EH (cell line): ENCODE results near the gene CKB.
"Not testable (repeated sequence)": the region's sequence is repeated elsewhere in the genome, so short reads cannot be mapped to it uniquely, and the experiment has no call there.

Experiments used
- DNase-seq: peaks from one replicate; pipeline ENCODE4 v3.0.0-alpha.2; 2015; ENCODE audit warnings: low read depth

The CKB gene

DNA sequence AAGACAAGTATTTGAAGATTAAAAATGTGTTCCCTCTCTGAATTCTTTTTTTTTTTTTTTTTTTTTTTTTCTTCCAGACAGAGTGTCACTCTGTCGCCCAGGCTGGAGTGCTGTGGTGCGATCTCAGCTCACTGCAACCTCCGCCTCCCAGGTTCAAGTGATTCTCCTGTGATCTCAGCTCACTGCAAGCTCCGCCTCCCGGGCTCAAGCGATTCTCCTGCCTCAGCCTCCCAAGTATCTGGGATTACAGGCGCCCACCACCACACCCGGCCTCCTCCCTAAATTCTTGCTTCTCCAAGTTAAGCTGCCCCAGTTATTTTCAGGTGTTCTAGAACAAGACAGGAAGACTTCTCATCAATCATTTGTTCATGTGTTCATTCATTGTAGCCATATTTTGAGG lies 10.4 kb downstream of the CKB start:
- not testable (repeated sequence) for DNase-seq

DNA sequence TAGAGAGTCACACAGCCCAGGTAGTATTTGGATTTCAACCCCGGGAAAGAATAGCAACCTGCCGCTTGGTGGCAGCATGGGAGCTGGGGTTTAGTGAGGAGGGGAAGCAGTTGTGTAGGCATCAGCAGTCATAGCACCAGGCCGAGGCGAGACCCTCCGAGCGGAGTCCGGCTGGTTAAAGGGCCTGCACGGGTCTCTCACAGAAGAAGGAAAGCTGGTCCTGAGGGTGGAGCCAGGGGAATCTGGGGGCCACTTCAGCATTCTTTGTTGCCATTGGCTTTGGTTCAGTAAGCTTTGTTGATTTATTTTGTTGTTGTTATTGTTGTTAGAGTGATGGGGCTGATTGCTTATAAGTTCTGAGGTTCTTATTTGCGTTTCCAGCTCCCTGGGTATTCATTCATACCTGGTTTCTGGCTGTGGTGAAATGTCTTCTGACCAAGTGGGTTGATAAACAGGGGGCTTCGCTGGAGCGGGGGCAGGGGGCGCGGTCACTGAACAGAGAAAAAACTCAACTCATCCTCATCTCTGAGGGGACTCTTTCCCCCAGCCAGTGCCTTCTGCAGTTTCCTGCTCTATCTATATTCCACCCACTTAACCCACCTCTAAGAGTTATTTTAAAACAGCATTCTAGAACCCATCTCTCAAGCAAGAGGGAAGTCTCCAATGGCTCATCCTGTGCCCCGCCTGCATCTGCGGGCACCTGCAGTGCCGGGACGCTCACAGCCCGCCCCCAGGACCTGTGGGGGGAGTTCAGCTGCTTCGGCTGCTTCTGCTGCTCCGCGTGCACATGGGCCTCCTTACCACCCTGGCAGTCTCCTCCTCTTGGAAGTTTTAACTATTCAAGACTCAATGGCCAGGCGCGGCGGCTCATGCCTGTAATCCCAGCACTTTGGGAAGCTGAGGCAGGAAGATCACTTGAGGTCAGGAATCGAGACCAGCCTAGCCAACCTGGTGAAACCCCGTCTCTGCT lies 11.6 kb downstream of the CKB start:
- DNase-seq: no peak

DNA sequence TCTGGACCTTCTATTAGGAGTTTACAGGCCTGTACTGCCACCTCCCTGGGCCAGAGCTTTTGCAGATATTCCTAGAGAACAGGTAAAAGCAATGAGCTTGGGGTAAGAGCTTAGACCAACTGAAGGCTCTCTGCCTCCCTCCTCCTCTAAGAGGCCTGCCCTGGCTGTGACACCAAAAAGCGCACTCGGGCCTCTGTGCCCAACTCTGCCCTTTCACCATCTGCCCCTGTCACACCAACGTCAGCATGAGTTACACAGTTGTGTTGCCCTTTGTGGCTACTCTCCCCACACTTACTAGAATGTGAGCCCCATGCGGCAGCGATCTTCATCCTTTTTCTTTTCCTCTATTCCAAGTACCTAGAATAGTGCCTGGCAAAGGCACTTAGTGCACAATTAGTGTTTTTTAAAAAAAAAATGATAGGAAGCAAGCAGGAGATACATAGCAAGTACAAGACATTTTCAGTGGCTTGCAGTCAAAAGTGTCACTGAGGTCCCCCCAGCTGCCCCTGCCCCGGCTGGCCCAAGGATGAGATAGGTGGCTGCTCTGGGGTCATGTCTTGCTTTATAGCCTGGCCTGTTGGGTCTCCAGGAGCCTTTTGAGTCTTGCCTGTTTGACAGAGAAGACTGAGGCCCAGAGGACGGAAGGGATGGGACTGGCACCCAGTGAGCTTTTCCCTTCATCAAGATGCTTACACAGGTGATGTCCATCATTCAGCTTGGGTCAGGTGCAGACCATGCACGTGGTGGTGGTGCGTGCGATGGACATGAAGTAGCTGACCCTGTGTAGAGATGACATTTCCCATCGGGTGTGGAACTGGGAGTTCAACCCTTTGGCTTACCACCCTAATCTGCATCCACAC lies 12.5 kb downstream of the CKB start:
- no peak for DNase-seq

DNA sequence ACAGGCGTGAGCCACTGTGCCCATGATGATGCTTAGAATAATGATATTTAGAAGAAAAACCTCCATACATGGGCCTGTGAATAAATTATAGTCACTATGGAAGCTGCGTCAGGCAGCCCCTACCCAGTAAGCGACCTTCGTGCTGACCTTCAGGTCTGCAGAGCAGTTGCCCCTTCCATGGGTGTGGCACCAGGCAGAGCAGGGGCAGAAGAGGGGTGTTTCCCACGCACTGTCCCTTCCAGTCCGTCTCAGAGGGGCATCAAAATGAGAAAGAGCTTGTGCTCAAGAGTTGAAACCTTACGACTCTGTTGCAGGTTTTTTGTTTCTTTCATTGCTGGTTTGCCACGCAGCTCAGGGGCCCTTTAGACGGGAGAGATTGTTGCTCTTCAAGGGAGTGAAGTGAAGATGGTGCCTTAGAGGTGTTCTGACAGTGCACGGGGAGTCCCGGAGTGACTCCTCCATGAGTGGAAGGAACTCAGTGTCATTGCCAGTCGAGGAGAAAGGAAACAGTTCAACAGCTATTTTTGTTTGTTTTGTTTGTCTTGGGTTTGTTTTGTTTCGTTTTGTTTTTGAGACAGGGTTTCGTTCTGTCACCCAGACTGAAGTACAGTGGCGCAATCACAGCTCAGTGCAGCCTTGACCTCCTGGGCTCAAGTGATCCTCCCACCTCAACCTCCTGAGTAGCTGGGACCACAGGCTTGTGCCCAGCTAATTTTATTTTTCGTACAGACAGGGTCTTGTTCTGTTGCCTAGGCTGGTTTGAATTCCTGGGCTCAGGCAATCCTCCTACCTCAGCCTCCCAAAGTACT lies 13.9 kb downstream of the CKB start:
- no peak for DNase-seq

DNA sequence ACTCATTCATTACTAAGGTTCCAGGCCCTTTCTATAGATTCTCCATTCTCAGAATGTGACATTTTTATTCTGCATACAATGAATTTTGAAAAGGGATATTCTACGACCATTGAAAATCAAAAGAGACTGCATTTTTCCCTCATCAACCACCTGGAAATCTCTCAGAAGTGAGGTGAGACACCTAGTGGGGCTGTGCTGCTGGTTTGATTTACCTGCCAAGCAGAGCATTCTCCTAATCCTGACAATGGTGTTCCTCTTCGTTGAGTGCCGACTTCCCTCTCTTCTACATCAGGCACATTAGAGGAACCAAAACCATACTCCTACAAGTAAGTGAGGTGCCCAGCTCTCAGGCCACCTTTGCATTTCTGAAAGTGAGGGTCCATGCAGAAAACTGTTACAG lies 14.9 kb downstream of the CKB start:
- DNase-seq: no peak

DNA sequence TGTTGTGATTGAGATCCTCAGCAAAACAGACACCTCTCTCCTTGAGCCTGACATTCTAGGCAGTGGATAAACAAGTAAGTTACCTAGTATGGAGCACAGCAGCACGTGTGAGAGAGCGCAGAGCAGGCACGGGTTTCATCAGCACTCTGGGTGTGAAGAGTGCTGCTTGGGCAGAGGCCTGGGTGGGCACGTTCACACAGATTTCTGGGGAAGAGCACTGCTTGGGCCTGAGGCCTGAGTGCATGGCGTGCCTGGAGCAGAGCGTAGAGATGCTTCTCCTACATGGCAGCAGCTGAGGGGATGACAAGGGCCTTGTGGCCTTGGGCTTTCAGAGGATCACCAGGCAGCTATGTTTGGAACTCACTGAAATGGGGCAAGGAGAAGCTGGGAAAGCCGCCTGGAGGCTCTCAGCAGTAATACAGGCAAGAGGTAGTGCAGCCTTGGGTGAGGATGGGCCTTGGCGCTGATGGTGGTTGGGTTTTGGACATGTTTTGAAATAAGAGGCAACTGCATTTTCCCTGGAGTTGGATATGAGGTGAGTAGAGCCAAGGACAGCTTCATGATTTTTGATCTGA lies 17.6 kb downstream of the CKB start:
- DNase-seq: peak; percentile 16

DNA sequence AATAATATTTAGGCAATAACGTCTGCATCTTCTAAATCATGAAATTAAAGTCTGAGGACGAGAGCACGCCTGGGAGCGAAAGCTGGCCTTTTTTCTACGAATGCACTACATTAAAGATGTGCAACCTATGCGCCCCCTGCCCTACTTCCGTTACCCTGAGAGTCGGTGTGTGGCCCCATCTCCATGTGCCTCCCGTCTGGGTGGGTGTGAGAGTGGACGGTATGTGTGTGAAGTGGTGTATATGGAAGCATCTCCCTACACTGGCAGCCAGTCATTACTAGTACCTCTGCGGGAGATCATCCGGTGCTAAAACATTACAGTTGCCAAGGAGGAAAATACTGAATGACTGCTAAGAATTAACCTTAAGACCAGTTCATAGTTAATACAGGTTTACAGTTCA lies 19.3 kb downstream of the CKB start:
- DNase-seq: no peak

DNA sequence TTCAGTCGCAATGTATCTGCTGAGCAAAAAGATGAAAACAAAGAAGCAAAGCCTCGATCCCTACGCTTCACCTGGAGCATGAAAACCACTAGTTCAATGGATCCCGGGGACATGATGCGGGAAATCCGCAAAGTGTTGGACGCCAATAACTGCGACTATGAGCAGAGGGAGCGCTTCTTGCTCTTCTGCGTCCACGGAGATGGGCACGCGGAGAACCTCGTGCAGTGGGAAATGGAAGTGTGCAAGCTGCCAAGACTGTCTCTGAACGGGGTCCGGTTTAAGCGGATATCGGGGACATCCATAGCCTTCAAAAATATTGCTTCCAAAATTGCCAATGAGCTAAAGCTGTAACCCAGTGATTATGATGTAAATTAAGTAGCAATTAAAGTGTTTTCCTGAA lies 19.8 kb downstream of the CKB start:
- no peak for DNase-seq

DNA sequence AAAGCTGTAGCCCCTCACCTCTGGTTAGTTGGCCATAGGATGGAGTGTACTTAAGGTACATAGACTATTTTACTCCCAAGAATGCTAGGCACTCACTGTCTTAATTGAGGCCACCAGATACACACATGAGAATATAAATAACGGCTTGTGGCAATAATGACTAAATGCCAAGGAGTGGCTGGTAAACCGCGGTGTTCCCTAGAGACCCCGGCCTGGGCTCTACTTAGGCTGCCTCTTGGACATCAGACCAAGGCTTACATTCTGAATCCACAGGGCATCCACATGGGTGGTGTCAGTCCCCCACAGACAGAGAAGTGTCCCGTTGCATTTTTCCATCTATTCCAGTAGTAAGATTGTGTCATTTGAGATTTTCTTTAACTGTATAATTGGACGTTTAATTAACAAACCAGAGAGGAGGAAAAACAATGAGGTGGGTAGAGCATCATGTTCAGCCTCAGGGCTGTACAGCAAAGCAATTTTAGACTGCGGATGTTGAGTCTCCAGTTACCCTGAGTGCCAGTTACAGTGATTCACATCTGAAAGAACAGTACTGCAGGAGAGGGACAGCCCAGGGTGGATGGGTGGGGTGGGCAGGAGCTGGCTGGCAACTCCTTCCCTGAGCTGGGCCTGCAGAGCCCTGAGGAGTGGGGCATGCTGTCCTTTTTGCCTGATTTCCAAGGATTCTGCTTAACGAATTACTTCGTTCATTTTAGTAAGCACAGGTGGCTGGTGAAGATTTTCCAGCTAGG lies 20.5 kb downstream of the CKB start:
- DNase-seq: no peak

DNA sequence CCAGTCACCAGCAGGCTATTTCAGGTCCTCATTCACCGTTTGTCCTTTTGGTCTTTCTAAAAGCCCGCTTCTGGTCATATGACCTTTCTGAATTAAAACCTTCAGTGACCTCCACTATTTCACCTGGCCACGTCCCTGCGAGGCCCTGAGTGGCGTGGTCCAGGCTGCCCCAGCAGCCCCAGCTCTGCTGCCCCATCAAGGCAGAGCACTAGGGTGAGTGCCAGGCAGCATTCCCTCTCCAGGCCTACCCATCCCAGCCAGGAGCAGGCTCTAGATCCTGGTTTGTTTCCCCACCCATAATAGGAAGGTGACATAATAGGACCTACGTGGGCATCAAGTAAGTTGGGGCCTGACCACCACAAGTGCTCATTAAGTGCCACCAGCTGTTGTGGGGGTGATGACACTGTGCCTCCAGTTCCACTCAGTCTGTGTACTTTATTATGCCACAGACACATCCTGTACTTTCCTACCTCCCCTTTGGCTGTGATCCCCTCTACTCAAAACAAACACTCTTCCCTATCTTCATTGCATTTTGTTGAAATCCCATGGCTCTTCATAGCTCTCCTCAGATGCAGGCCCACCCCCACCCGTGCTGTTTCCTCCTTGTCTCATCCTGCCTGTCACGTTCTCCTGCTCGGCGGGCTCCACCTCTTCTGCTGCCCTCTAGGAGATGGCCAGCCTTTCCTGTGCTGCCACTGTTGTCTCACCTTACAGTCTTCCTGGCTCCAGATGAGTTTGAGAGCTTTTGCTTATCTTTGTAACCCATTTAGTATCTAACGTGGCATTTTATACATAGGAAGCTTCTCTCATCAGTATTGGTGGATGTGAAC lies 21.4 kb downstream of the CKB start:
- DNase-seq: no peak

DNA sequence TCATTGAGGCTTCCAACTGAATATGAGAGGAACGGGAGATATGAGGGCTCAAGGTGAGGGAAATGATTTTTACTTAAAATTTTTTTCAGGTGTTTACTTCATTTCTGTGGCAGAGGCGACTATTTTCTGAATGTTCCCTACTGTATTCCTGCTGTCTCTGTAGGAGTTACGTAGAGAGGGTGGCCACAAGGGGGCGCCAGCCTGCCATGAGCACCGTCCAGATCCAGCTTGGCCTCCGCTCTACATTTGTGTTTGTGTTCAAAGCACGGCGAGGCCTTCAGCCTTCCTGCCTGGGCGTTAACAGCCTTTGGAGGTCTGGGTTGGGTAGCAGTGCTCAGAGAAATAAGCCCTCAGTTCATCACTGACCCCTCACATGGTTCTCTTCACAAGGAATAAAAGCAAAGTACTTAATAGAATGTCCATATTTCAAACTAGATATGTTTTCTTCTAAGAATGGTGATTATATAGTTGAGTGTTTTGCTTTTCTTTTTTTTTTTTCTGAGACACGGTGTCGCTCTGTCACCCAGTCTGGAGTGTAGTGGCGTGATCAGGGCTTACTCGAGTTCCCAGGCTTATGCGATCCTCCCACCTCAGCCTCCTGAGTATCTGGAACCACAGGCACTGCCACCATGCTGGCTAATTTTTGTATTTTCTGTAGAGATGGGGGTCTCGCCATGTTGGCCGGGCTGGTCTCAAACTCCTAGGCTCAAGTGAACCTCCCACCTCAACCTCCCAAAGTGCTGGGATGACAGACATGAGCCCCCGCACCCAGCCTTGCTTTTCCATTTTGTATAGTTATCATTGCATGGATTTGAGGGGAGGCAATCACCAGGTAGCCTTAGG lies 22.3 kb downstream of the CKB start:
- peak; percentile 83 for DNase-seq

DNA sequence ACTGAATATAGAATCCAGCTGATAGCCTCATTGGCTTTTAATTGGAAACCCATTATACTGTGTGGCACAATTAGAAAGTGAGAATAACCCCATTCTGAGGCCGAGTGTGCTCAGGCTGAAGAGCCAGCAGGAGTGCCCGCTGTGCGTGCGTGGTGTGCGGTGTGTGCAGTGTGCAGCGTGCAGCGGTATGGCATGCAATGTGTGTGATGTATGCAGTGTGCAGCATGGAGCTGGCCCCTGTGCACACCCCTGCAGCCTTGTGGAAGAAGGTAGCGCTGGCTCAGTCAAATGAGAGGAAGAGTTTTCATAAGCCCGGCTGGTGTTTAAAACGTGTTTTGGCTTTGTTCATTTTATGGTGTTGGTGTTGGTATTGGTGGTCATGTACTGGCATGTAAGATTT lies 22.9 kb downstream of the CKB start:
- no peak for DNase-seq

DNA sequence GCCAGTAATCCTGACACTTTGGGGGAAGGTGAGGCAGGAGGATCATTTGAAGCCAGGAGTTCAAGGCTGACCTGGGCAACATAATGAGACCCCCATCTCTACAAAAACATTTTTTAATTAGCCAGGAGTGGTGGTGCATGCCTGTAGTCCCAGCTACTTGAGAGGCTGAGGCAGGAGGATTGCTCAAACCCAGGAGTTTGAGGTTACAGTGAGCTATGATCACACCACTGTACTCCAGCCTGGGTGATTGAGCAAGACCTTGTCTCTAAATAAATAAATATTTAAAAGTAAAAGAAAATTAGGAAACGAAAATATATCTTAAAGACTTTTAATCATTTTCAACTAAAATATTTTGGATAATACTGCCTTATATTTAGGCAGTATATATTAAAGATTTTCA lies 25.9 kb downstream of the CKB start:
- peak; percentile 19 for DNase-seq

DNA sequence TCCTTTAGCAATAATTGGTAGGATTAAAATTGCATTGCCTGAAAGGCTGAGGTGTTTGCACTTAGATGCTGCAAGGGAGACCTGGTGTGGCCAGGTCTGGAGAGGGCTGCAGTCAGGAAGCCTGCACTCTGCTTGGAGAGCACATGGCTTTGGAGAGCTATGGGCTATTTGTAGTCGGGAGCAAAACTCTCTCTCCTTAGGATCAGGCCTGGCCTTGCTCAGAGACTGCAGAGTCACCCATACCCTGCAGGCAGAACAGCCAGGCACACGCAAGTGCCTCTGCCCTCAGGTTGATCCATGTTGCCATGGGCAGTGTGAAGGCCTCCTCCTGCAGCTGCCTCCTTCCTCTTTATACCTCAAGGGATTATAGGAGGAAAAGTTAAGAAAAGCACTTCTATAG lies 26.8 kb downstream of the CKB start:
- no peak for DNase-seq

DNA sequence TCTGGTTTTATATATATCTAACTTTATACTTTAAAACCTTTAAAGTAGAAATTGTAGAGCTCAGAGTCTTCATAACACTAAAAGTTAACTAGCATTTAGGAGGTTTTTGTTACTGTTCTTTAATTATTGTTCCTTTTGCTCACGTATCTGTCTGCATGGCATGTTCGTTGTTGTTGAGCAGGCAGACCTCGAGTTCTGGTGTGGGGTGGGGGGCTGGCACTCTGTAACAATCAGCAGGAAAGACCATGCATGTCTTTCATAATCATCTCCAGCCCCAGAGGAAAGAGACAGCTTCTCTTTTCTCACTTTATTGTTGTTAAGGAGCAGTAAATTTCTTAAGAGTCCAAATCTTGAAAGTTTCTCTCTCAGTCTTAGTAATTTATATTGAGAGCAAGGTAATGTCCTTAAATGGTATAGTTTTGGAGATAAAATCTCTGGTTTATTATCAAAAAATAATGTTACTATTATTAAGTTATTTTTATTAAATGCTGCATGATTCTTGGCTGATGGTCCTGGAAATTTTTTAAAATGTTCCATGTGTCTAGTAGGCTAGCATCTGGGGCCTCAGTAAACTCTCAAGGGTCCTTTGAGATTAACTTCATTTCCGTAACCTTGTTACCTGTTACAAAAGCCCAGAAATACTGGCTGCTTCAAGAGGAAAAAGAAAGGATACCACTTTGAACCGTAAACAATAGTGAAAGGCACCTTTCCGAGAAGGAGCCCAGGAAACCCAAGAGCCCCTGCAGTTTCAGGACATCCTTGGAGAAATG lies 30.3 kb downstream of the CKB start:
- DNase-seq: no peak

DNA sequence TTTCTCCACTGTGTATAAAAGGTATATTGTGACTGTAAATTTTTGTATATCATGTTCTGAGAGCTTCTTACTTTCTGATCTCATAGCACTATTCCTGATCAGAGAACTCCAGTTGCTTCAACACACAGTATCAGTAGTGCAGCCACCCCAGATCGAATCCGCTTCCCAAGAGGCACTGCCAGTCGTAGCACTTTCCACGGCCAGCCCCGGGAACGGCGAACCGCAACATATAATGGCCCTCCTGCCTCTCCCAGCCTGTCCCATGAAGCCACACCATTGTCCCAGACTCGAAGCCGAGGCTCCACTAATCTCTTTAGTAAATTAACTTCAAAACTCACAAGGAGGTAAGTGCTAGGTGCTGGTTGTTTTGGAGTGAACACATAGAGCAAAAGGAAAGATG lies 30.9 kb downstream of the CKB start:
- no peak for DNase-seq

DNA sequence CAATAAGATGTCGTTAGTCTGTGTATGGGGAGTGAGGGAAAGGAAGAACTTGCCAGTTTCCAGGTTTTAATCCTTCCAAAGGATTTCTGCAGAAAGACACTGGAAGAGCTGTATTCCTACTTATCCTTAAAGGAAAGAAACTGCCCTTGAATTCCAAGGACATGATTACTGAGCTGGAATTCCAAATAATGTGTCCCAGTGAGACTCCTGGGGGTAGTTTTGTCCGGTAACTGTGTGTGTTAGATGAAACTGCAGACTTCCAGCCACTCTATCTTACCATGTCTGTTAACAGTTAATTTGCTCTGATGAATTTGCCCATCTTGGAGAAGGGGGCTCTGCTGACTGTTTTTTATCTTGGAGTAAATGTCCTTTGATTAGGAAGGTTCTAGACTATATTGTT lies 33.0 kb downstream of the CKB start:
- peak; percentile 43 for DNase-seq

DNA sequence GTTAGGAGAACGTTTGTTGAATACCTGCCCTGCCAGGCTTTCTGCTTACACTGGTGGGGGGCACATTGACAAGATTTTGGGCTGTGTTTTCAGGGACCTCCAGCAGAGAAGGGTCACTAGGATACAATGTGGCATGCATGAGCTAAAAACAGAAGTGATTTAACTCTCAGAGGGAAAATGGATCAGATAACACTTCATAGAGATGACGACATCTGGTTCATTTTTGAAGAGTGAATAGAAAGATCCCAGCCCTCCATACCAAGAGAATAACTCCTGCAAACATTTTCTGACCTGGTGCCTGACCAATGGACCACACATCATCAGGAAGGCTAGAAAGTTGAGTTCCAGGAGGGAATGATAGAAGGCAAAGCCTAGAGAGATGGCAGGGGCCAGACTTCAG lies 33.7 kb downstream of the CKB start:
- peak; percentile 55 for DNase-seq

DNA sequence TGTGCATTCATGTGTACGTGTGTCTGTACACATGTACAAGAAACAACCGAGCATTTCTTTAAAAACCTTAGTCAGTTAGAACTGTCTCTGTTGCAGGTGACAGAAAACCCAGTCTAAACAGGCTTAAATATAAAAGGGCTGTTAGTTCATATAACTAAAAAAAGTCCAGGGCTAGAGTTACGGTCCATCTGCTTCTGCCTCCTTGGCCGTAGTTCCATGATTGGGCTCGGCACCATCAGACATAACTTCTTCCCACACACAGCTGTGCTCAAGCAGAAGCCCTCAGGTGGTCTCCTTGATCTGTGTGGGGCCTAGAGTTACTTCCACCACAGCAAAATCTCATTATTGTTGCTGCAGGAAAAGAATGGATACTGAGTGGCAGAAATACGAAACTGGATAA lies 34.6 kb downstream of the CKB start:
- DNase-seq: no peak
